SK-N-SH (cell line): ENCODE measurements around the gene COL4A6. TPM values are rescaled to one million over a fixed set of nuclear protein-coding genes. Genes with fewer than 3 reads are reported as not detected.
"Not testable (repeated sequence)": the region's sequence is repeated elsewhere in the genome, so short reads cannot be mapped to it uniquely, and the experiment has no call there.

Experiments used
- CTCF ChIA-PET: fragments of 300-600, 350-600 bp; formaldehyde crosslinking; extraction: SDS; loops from one replicate; lab custom pipeline; 2021; lab: Yijun Ruan, JAX
- POLR2A ChIA-PET: fragments of 350-600 bp; sonication (Branson Sonifier 250); formaldehyde crosslinking; extraction: SDS; loops from one replicate; lab custom pipeline; 2020; ENCODE audit warnings: antibody characterized with exemption, inconsistent platforms; lab: Yijun Ruan, JAX
- DNase-seq: peaks from one replicate; pipeline ENCODE4 v3.0.0; 2012
- H2AFZ ChIP-seq: fragments of 200-600 bp; sonication (generic); 2 replicates; pipeline ENCODE4 v1.8.1; 2016; ENCODE audit warnings: antibody characterized with exemption, mild to moderate bottlenecking, low read depth
- H3F3A ChIP-seq: fragments of 200-600 bp; sonication (generic); replicated peaks from 2 replicates; pipeline ENCODE3; 2016; ENCODE audit warnings: antibody characterized with exemption, mild to moderate bottlenecking; ENCODE audit not compliant: insufficient read depth
- H3K27ac ChIP-seq, 2 experiments: fragments of 200-500 bp in 1 of 2; fragments of 200-600 bp in 1 of 2; sonication (Bioruptor generic) in 1 of 2; sonication (generic), shearing (Covaris generic) in 1 of 2; 2 replicates each; pipeline versions ENCODE4 v1.5.1 to v1.6.1; 2014 to 2016; ENCODE audit warnings: low read depth in 2 of 2, inconsistent platforms in 1 of 2, low read length in 1 of 2, mild to moderate bottlenecking in 1 of 2, mixed read lengths in 1 of 2
- H3K27me3 ChIP-seq: fragments of 200-600 bp; sonication (generic), shearing (Covaris generic); 2 replicates; pipeline ENCODE4 v1.6.1; 2016; ENCODE audit warnings: mixed run types; ENCODE audit not compliant: insufficient read depth
- H3K36me3 ChIP-seq, 2 experiments: fragments of 200-500 bp in 1 of 2; fragments of 200-600 bp in 1 of 2; sonication (Bioruptor generic) in 1 of 2; sonication (generic) in 1 of 2; replicated peaks in 1 of 2; 2 replicates each; pipeline versions ENCODE3 to v1.5.1; 2014 to 2016; ENCODE audit warnings: low read length in 1 of 2, mild to moderate bottlenecking in 1 of 2; ENCODE audit not compliant: insufficient read depth in 2 of 2, control insufficient read depth in 1 of 2
- H3K4me1 ChIP-seq, 2 experiments: fragments of 200-500 bp in 1 of 2; fragments of 200-600 bp in 1 of 2; sonication (Bioruptor generic) in 1 of 2; sonication (generic), shearing (Covaris generic) in 1 of 2; 2 replicates each; pipeline versions ENCODE4 v1.5.1 to v1.6.1; 2014 to 2016; ENCODE audit warnings: low read depth in 1 of 2, low read length in 1 of 2, mixed run types in 1 of 2; ENCODE audit not compliant: insufficient read depth in 2 of 2, control insufficient read depth in 1 of 2
- H3K4me2 ChIP-seq: fragments of 200-600 bp; sonication (generic), shearing (Covaris generic); 2 replicates; pipeline ENCODE4 v1.6.1; 2017; ENCODE audit warnings: mixed run types
- H3K4me3 ChIP-seq, 2 experiments: fragments of 200-500 bp in 1 of 2; fragments of 200-600 bp in 1 of 2; sonication (Bioruptor generic) in 1 of 2; sonication (generic), shearing (Covaris generic) in 1 of 2; 2 replicates each; pipeline versions ENCODE4 v1.5.1 to v1.8.1; 2014 to 2016; ENCODE audit warnings: low read depth in 2 of 2, inconsistent platforms in 1 of 2, low read length in 1 of 2, mild to moderate bottlenecking in 1 of 2, mixed read lengths in 1 of 2, moderate library complexity in 1 of 2
- H3K79me2 ChIP-seq: fragments of 200-600 bp; sonication (generic); 2 replicates; pipeline ENCODE4 v1.8.1; 2017; ENCODE audit warnings: mild to moderate bottlenecking; ENCODE audit not compliant: insufficient read depth
- H3K9ac ChIP-seq: fragments of 200-600 bp; sonication (generic); 2 replicates; pipeline ENCODE4 v1.6.1; 2017; ENCODE audit warnings: mixed run types
- H3K9me2 ChIP-seq: fragments of 200-600 bp; sonication (generic); 2 replicates; pipeline ENCODE4 v1.6.1; 2017; ENCODE audit warnings: mixed run types
- H3K9me3 ChIP-seq: fragments of 200-600 bp; sonication (generic); 2 replicates; pipeline ENCODE4 v1.6.1; 2017; ENCODE audit warnings: mixed run types, mild to moderate bottlenecking, moderate library complexity
- H4K20me1 ChIP-seq: fragments of 200-600 bp; sonication (generic); 2 replicates; pipeline ENCODE4 v1.6.1; 2017; ENCODE audit warnings: mild to moderate bottlenecking, mixed run types; ENCODE audit not compliant: insufficient read depth
- FOXM1 ChIP-seq: IDR thresholded peaks from 2 replicates; pipeline ENCODE4 v1.4.0; 2012; ENCODE audit warnings: low read depth, mild to moderate bottlenecking
- JUND ChIP-seq: IDR thresholded peaks from 2 replicates; pipeline ENCODE4 v1.4.0; 2012
- MXI1 ChIP-seq: IDR thresholded peaks from 2 replicates; pipeline ENCODE4 v1.6.1; 2012; ENCODE audit warnings: mild to moderate bottlenecking, low read depth, low read length, improper control_type of control experiment
- RXRA ChIP-seq: IDR thresholded peaks from 2 replicates; pipeline ENCODE4 v1.4.0; 2012; ENCODE audit warnings: low read depth, mild to moderate bottlenecking, borderline replicate concordance
- SIN3A ChIP-seq: IDR thresholded peaks from 2 replicates; pipeline ENCODE4 v1.6.1; 2012; ENCODE audit warnings: low read depth, mild to moderate bottlenecking, low read length, moderate library complexity, borderline replicate concordance
- SMC3 ChIP-seq: IDR thresholded peaks from 2 replicates; pipeline ENCODE4 v1.6.1; 2012; ENCODE audit warnings: low read depth, low read length, improper control_type of control experiment
- WGBS: methylation state at CpG from one replicate; pipeline ENCODE4 v1.1.6; 2017; ENCODE audit warnings: low lambda C conversion rate; 5-methylcytosine and 5-hydroxymethylcytosine counted together
- polyA plus RNA-seq, 3 experiments: library from polyadenylated mRNA; depleted of rRNA; stranded (reverse); fragments of >200 nt; gene quantifications; 2 replicates each; pipeline ENCODE4 v1.2.3, GENCODE V29; 2012
- TF ChIP-seq, protein P1 (sequence below): IDR thresholded peaks from 2 replicates; pipeline ENCODE4 v1.4.0; 2012; ENCODE audit warnings: low read depth, borderline replicate concordance

Gene COL4A6
- polyA plus RNA-seq, 1 of the 3 experiments (the other 2 are of a cell fraction), result not detected

DNA sequence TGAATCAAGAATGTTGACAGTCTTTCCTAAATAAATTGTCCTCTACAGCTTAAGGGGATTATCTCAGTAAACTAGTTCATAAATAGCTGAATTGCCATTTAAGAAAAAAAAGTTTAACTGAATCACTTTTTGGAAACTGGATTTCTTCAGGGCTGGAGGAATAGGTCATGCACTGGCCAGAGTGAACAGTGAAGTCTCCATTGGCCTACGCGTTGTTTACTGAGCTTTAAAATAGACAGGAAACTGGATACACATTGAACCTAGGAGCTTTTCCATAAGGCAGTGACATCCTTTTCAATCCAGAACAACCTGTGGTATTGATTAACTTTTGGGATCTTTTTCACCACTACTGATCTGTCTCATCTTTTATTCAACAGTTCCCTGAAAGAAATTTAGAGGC, 58.0 kb downstream of the COL4A6 start:
- Histone ChIP-seq H3K9me3 (no peaks in the 10 kb centered on the region), H4K20me1 (no peaks in the 10 kb centered on the region), H3K9ac (no peak overlapping the region), H3K27me3 (no peaks in the 10 kb centered on the region; the same call in 1 of the 2 replicates), H3K27ac (no peak overlapping the region), H3K4me2 (no peak overlapping the region), H3K36me3 (no peaks in the 10 kb centered on the region), H3F3A (no peaks in the 10 kb centered on the region), H3K79me2 (no peaks in the 10 kb centered on the region), H3K4me3 (no peak overlapping the region), H3K4me1 (no peaks in the 10 kb centered on the region), H3K9me2 (no peaks in the 10 kb centered on the region), H2AFZ (no peak overlapping the region)
- DNase-seq, result no peak
- POLR2A ChIA-PET, result no interaction called here
- WGBS, result 9% methylated on average over 2 of the region's 2 CpGs
- CTCF ChIA-PET, result no interaction called here
- TF ChIP-seq SIN3A (no peak), SMC3 (no peak), RXRA (no peak), FOXM1 (no peak), MXI1 (no peak), JUND (no peak)
- TF ChIP-seq, protein P1, sequence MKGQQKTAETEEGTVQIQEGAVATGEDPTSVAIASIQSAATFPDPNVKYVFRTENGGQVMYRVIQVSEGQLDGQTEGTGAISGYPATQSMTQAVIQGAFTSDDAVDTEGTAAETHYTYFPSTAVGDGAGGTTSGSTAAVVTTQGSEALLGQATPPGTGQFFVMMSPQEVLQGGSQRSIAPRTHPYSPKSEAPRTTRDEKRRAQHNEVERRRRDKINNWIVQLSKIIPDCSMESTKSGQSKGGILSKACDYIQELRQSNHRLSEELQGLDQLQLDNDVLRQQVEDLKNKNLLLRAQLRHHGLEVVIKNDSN, result no peak

DNA sequence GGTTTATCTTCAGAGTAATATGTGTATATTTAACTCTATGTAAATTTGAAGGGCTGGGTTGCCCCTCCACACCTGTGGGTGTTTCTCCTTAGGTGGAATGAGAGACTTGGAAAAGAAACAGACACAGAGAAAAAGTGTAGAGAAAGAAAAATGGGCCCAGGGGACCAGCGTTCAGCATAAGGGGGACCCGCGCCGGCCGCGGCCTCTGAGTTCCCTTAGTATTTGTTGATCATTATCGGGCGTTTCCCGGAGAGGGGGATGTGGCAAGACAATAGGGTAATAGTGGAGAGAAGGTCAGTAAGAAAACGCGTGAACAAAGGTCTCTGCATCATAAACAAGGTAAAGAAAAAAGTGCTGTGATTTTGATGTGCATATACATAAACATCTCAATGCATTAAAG, 61.4 kb downstream of the COL4A6 start:
- H3K27me3 ChIP-seq, H3K9me3 ChIP-seq, H3K36me3 ChIP-seq, H4K20me1 ChIP-seq, H3K79me2 ChIP-seq, DNase-seq, CTCF ChIA-PET, H2AFZ ChIP-seq, H3K27ac ChIP-seq, H3K4me1 ChIP-seq, POLR2A ChIA-PET, H3K9ac ChIP-seq, H3K9me2 ChIP-seq, H3F3A ChIP-seq, H3K4me3 ChIP-seq, H3K4me2 ChIP-seq: not testable (repeated sequence)
- 7% methylated on average over 11 of the region's 11 CpGs for WGBS

DNA sequence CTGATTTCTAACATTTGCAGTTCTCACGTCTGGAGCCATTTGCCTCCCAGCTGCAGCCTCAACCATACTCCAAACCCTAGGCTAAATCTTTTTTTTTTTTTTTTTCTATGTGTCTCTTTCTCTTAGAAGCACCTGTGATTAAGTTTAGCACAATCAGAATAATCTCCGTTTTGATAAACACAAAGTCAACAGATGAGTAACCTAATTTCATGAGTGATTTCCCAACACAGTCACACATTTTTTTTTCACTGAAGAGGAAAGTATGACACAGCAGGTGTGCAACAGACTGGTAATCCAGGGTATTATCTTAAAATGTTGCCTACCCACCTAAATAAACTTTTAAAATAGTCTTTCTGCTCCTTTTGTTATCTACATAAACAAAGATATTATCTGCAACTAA, 62.6 kb downstream of the COL4A6 start:
- H3K9me2 ChIP-seq, H3K79me2 ChIP-seq, H3K4me3 ChIP-seq, H2AFZ ChIP-seq, H3K4me1 ChIP-seq, H3K4me2 ChIP-seq, DNase-seq, CTCF ChIA-PET, H3F3A ChIP-seq, H3K9ac ChIP-seq, H3K27me3 ChIP-seq, H3K9me3 ChIP-seq, H4K20me1 ChIP-seq, H3K36me3 ChIP-seq, H3K27ac ChIP-seq, POLR2A ChIA-PET: not testable (repeated sequence)
- 5% methylated on average over 2 of the region's 2 CpGs for WGBS
